ENCODE data around the gene SRGAP1.

Gene SRGAP1

DNA sequence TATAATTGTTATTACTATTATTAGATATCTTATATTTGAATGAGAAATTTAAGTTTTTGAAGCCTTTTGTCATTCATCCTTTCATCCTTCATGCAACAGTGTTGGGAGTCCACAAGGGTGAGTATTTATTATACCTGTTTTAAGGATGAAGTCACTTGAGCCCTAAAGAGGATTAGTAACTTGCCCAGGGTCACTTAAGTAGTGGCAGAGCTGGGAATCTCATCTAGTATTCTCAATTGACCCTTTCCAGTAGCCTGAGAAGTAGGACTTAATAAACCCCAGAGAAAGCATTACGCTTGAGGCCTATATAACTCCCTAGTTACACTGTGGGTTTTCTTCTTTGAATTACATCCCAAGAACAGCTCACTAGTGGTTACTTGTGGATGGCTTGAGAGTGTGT is 119.8 kb downstream of the SRGAP1 start:
- Histone ChIP-seq H3K36me3 (ENCODE audit: control insufficient read depth in 2 of 2, insufficient read depth in 1 of 2, low read length in 2 of 2) (no peaks in the 10 kb centered on the region), H3K27ac (ENCODE audit: extremely low read depth, low read depth, low read length) (no peak overlapping the region), H3K4me3 (ENCODE audit: low read depth, low read length) (no peak overlapping the region), H3K9me3 (ENCODE audit: control insufficient read depth, insufficient read depth, low read depth, low read length) (no peaks in the 10 kb centered on the region), H3K4me1 (ENCODE audit: control insufficient read depth, insufficient read depth, low read length) (no peaks in the 10 kb centered on the region)
- POLR2A ChIA-PET, result no interaction called here
- CTCF ChIA-PET, result interaction anchor here (0.5 to 1.5 kb wide), 5 partner anchors 9 to 108 kb away, joined by 3 to 6 read pairs (median 3); no protein-coding TSS in a partner anchor
- TF ChIP-seq ZNF596 (tag by site-specific recombination; IDR thresholded peaks at IDR 0.05) (no peak), ZXDB (tag by site-specific recombination; IDR thresholded peaks at IDR 0.05) (no peak), ZNF426 (tag by site-specific recombination; IDR thresholded peaks at IDR 0.05) (no peak), ZFP41 (tag by site-specific recombination; IDR thresholded peaks at IDR 0.05; ENCODE audit: borderline replicate concordance) (no peak), OVOL3 (tag by site-specific recombination; IDR thresholded peaks at IDR 0.05) (no peak), ZNF341 (tag by site-specific recombination; IDR thresholded peaks at IDR 0.05; ENCODE audit: low read depth) (no peak), ZNF658 (tag by site-specific recombination; IDR thresholded peaks at IDR 0.05) (no peak), ZNF791 (tag by site-specific recombination; IDR thresholded peaks at IDR 0.05) (no peak), ZNF146 (tag by site-specific recombination; IDR thresholded peaks at IDR 0.05) (no peak), ZNF433 (tag by site-specific recombination; IDR thresholded peaks at IDR 0.05; ENCODE audit: low read depth) (no peak), TRIM28 (IDR thresholded peaks at IDR 0.05; ENCODE audit: borderline replicate concordance, low read length) (no peak), MYNN (tag by site-specific recombination; IDR thresholded peaks at IDR 0.05; ENCODE audit: borderline replicate concordance) (no peak)
- TF ChIP-seq, protein P1, sequence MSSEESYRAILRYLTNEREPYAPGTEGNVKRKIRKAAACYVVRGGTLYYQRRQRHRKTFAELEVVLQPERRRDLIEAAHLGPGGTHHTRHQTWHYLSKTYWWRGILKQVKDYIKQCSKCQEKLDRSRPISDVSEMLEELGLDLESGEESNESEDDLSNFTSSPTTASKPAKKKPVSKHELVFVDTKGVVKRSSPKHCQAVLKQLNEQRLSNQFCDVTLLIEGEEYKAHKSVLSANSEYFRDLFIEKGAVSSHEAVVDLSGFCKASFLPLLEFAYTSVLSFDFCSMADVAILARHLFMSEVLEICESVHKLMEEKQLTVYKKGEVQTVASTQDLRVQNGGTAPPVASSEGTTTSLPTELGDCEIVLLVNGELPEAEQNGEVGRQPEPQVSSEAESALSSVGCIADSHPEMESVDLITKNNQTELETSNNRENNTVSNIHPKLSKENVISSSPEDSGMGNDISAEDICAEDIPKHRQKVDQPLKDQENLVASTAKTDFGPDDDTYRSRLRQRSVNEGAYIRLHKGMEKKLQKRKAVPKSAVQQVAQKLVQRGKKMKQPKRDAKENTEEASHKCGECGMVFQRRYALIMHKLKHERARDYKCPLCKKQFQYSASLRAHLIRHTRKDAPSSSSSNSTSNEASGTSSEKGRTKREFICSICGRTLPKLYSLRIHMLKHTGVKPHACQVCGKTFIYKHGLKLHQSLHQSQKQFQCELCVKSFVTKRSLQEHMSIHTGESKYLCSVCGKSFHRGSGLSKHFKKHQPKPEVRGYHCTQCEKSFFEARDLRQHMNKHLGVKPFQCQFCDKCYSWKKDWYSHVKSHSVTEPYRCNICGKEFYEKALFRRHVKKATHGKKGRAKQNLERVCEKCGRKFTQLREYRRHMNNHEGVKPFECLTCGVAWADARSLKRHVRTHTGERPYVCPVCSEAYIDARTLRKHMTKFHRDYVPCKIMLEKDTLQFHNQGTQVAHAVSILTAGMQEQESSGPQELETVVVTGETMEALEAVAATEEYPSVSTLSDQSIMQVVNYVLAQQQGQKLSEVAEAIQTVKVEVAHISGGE (tag by site-specific recombination; conservative IDR thresholded peaks at IDR 0.05; ENCODE audit: low read depth), result no peak

DNA sequence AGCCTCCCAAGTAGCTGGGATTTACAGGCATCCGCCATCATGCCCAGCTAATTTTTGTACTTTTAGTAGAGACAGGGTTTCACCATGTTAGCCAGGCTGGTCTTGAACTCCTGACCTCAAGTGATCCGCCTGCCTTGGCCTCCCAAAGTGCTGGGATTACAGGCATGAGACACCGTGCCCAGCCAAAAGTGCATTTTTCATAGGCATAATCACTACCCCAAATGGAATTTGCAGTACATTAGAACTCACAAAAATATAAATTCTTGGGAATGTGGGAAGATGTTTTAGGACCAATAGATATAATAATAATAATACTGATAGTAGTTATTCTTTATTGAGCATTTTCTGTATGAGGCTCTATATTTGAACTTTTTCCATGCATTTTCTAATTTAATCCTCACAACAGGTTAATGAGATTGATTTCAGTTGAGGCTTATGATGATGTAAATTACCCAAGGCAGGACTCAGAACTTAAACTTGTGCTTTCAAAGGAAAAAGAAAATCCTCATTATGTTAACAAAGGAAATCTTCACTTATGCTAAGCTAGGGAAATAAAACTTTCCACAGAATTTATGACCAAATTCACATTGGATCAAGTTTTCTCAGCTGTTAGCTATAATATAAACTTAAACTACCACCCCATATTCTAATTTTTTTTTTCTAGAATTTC is 121.6 kb downstream of the SRGAP1 start:
- no peaks in the 10 kb centered on the region for H3K9me3 ChIP-seq (ENCODE audit: control insufficient read depth, insufficient read depth, low read depth, low read length)
- H3K36me3 ChIP-seq (ENCODE audit: control insufficient read depth in 2 of 2, insufficient read depth in 1 of 2, low read length in 2 of 2), result no peaks in the 10 kb centered on the region
- no peak overlapping the region for H3K27ac ChIP-seq (ENCODE audit: extremely low read depth, low read depth, low read length)
- CTCF ChIA-PET, result no interaction called here
- H3K4me1 ChIP-seq (ENCODE audit: control insufficient read depth, insufficient read depth, low read length), result no peaks in the 10 kb centered on the region
- no peak overlapping the region for H3K4me3 ChIP-seq (ENCODE audit: low read depth, low read length)
- POLR2A ChIA-PET, result no interaction called here
- TF ChIP-seq TSHZ1 (tag by site-specific recombination; IDR thresholded peaks at IDR 0.05; ENCODE audit: borderline replicate concordance) (no peak), HIC1 (tag by site-specific recombination; IDR thresholded peaks at IDR 0.05) (no peak), ZBTB8A (tag by site-specific recombination; IDR thresholded peaks at IDR 0.05) (no peak), ZNF148 (tag by site-specific recombination; IDR thresholded peaks at IDR 0.05; ENCODE audit: borderline replicate concordance) (no peak), ZNF639 (tag by site-specific recombination; IDR thresholded peaks at IDR 0.05) (no peak), ZNF174 (tag by site-specific recombination; IDR thresholded peaks at IDR 0.05) (no peak)
